Adrenal gland (tissue), 5 donors: ENCODE data around the gene ZIC2.

Experiments used
- POLR2A ChIP-seq, 2 donors: fragments of 450-650 bp; IDR thresholded peaks; one replicate each; pipeline ENCODE4 v1.6.1; 2017; ENCODE audit warnings: antibody characterized with exemption in 2 of 2, mild to moderate bottlenecking in 2 of 2, moderate library complexity in 1 of 2
- TF ChIP-seq, protein P1 (sequence below), 6 experiments: fragments of 450-650 bp in 4 of 6; fragments of 200-600 bp in 2 of 6; sonication (generic) in 1 of 6; IDR thresholded peaks; 1 replicate in 5 of 6; 2 replicates in 1 of 6; pipeline versions ENCODE4 v1.5.1 to v1.8.0; 2016 to 2021; ENCODE audit warnings: antibody characterized with exemption in 6 of 6, mild to moderate bottlenecking in 2 of 6, moderate library complexity in 1 of 6
- donor health status: DM: no; HTN: no; CAD: no.

DNA sequence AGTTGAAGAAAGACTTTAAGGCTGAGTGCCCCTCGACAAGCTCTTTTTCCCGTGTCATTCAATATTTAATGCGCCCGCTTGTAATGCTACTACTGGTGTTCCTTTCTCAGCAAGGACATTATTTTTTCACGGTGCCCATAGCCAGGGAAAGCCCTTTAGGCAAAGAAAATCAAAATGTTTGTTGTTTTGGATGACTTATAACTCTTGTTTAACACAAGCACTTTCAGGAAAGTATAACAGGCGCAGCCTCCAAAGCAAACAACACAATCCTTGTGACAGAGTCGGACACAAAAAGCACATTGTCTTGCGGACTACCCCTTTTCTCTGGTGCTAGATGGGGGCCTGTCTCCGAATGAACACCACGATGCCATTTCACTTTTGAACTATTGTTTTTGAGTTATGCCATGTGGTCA is 22.5 kb upstream of the ZIC2 start:
- TF ChIP-seq, protein P1, sequence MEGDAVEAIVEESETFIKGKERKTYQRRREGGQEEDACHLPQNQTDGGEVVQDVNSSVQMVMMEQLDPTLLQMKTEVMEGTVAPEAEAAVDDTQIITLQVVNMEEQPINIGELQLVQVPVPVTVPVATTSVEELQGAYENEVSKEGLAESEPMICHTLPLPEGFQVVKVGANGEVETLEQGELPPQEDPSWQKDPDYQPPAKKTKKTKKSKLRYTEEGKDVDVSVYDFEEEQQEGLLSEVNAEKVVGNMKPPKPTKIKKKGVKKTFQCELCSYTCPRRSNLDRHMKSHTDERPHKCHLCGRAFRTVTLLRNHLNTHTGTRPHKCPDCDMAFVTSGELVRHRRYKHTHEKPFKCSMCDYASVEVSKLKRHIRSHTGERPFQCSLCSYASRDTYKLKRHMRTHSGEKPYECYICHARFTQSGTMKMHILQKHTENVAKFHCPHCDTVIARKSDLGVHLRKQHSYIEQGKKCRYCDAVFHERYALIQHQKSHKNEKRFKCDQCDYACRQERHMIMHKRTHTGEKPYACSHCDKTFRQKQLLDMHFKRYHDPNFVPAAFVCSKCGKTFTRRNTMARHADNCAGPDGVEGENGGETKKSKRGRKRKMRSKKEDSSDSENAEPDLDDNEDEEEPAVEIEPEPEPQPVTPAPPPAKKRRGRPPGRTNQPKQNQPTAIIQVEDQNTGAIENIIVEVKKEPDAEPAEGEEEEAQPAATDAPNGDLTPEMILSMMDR (IDR thresholded peaks at IDR 0.05) = no peak
- TF ChIP-seq POLR2A (IDR thresholded peaks at IDR 0.05) = no peak
